Activated naive CD4-positive, alpha-beta T cell treated with anti-CD3 and anti-CD28 coated beads, Interleukin-2, amount 50 U/mL, for 72 hours (primary cell): ENCODE results near the gene MYLK. TPM values are rescaled to one million over a fixed set of nuclear protein-coding genes. Genes with fewer than 3 reads are reported as not detected.

Source experiments
- ATAC-seq, 2 donors: fragments of 150-1000 bp; cut with Tn5 transposase; 2 replicates each; pipeline ENCODE4 v1.10.0; 2021; ENCODE audit warnings: mild to moderate bottlenecking in 2 of 2, moderate library complexity in 2 of 2
- DNase-seq, 2 donors: peaks; one replicate each; pipeline ENCODE4 v3.0.0; 2021 to 2022; ENCODE audit warnings: low spot score in 2 of 2
- H3K27ac Mint-ChIP-seq, 2 donors: one replicate each; pipeline ENCODE4 v1.8.0; 2022; ENCODE audit warnings: mild to moderate bottlenecking in 2 of 2, mixed read lengths in 2 of 2
- H3K36me3 Mint-ChIP-seq, 2 donors: one replicate each; pipeline ENCODE4 v1.8.0; 2022; ENCODE audit warnings: mixed read lengths in 2 of 2
- H3K9me3 Mint-ChIP-seq, 2 donors: one replicate each; pipeline ENCODE4 v1.8.0; 2022; ENCODE audit warnings: mixed read lengths in 2 of 2
- total RNA-seq, 2 donors: library from RNA; stranded (reverse); gene quantifications; one replicate each; pipeline ENCODE4 v1.2.3, GENCODE V29; 2022

MYLK gene
- total RNA-seq, 2 donors from 2014 or later = 0.19 to 0.30 TPM

DNA sequence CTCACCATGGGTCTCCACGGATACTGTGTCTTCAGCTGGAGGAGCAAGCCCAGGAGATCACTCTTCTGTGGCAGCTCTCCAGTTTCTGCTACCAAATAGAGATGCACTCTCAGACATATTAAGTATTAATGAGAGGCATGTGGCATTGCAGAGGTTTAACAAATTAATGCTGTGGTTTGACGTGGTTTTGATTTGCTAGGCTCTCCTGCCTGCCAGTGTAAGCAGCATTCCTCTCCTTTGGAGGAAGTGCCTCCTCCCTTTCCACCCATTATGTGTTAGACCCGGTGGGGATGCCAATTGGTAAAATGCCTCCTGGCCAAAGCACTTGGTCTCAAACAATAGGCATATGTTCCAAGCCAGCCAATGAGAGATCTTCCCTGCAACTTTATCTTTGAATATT, 124.8 kb downstream of the MYLK start:
- Mint-ChIP-seq H3K36me3 (no peaks in the 10 kb centered on the region), H3K9me3 (no peaks in the 10 kb centered on the region), H3K27ac (no peak overlapping the region)
- no peak for DNase-seq
- ATAC-seq = no peak

- ATAC-seq (no peak), DNase-seq (no peak)
- H3K36me3 Mint-ChIP-seq = no peaks in the 10 kb centered on the region
- no peak overlapping the region for H3K27ac Mint-ChIP-seq
- no peaks in the 10 kb centered on the region for H3K9me3 Mint-ChIP-seq
Observed at GRCh38 chr3:123758081-123758564, 126.0 kb downstream of the MYLK start.

DNA sequence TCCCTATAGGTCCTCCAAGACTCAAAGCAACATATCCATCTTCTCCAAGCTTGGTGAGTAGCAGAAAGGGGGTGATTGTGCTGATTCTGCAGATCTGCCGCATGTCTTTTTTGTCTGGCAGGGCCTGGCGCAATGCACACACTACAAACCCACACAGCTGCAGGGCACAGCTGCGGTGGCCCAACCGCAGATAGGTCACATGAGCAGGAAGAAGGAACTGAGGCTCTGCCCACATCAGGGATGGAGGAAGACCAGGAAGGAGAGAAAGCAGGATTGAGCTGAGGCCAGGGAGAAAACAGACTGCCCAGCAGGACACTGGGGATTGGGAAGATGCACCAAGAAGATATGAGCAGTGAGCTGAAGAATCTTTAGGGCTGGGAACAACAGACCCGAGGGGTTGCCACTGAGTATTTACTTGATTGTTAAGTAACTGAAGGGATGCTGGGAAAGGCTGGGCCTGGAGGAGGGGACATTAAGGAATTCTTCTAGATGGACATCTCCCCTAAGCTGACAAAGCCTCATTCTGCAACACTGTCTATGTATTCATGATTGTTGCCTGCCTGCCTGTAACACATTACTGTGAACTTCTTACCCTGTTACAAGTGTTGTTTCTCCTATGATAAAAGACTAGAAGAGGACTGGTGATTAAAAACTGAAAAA, 126.7 kb downstream of the MYLK start:
- DNase-seq (no peak), ATAC-seq (no peak)

GRCh38 chr3:123755501-123755900, 128.6 kb downstream of the MYLK start:
- Mint-ChIP-seq H3K27ac (no peak overlapping the region), H3K9me3 (no peaks in the 10 kb centered on the region), H3K36me3 (no peaks in the 10 kb centered on the region)
- DNase-seq (no peak), ATAC-seq (no peak)

More for the DNA sequence above, 126.7 kb downstream of the MYLK start:
- H3K9me3 Mint-ChIP-seq = no peaks in the 10 kb centered on the region
- no peaks in the 10 kb centered on the region for H3K36me3 Mint-ChIP-seq
- H3K27ac Mint-ChIP-seq = no peak overlapping the region

- no peaks in the 10 kb centered on the region for H3K9me3 Mint-ChIP-seq
- ATAC-seq (no peak), DNase-seq (no peak)
- no peaks in the 10 kb centered on the region for H3K36me3 Mint-ChIP-seq
- no peak overlapping the region for H3K27ac Mint-ChIP-seq
Observed at GRCh38 chr3:123755085-123755484, 129.0 kb downstream of the MYLK start.

- Mint-ChIP-seq H3K27ac (no peak overlapping the region), H3K36me3 (no peaks in the 10 kb centered on the region), H3K9me3 (no peaks in the 10 kb centered on the region)
- ATAC-seq (no peak), DNase-seq (no peak)
Observed at GRCh38 chr3:123753286-123753685, 130.8 kb downstream of the MYLK start.

DNA sequence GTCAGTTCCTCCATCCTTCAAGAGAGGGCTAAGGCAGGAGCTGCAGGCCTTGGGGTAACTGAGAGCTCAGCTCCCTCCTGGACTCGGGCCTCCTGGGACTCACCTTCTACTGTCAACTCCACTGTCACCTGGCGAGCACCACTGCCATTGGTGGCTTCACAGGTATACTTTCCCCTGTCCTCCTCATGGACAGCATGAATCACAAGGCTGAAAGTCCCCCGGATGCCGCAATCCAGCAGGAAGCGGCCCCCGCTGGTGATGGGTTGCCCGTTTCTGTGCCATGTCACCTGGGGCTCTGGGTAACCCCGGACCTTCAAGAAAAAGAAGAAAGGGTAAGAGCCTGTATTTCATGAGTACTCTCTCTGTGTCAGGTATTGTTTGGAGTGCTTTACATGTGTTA, 131.9 kb downstream of the MYLK start:
- Mint-ChIP-seq H3K27ac (no peak overlapping the region), H3K36me3 (no peaks in the 10 kb centered on the region), H3K9me3 (no peaks in the 10 kb centered on the region)
- DNase-seq (no peak), ATAC-seq (no peak)

- ATAC-seq (no peak), DNase-seq (no peak)
- H3K36me3 Mint-ChIP-seq = no peaks in the 10 kb centered on the region
- no peak overlapping the region for H3K27ac Mint-ChIP-seq
- H3K9me3 Mint-ChIP-seq = no peaks in the 10 kb centered on the region
Observed at GRCh38 chr3:123751433-123751832, 132.7 kb downstream of the MYLK start.

DNA sequence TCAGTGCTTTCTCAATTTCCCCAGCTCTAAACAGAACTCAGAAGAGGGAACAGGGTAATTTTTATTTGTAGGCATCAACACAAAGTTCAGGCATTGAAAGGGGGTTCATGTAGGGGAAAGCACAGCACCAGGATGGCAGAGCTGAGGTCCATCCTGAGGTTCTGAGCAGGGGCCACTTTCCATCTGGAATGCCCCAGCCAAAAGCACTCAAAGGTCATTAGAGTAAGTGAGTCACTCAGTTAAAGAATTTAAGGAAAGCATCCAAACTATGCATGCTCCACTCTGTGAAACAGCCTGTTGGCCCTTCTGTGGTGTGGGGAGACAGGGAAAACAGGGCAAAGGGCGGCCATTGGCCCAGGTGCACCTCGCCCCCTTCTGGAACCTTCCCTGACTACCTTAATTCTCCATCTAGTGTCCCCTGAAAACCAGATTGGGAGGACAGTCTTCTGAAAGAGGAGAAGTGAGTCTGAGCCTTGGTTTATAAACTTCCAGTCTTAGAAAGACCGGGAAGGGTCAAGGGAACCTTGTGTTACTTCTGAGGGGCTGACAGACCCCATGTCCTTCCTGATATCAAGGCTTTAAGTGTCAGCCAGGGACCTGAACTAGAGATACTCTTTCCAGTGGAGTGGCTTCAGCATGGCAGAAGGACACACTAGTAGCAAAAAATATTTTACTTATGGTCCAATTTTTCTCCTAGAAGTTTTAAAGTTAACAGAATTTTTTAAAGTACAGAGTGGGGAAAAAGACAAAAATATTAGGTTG, 133.3 kb downstream of the MYLK start:
- no peak for ATAC-seq
- no peaks in the 10 kb centered on the region for H3K36me3 Mint-ChIP-seq
- no peak for DNase-seq
- H3K27ac Mint-ChIP-seq = no peak overlapping the region
- H3K9me3 Mint-ChIP-seq = no peaks in the 10 kb centered on the region

- no peak for ATAC-seq
- Mint-ChIP-seq H3K36me3 (no peaks in the 10 kb centered on the region), H3K27ac (no peak overlapping the region), H3K9me3 (no peaks in the 10 kb centered on the region)
- no peak for DNase-seq
Observed at GRCh38 chr3:123750209-123750608, 133.9 kb downstream of the MYLK start.

- ATAC-seq = no peak
- no peaks in the 10 kb centered on the region for H3K36me3 Mint-ChIP-seq
- no peak for DNase-seq
- H3K9me3 Mint-ChIP-seq = no peaks in the 10 kb centered on the region
- H3K27ac Mint-ChIP-seq = no peak overlapping the region
Observed at GRCh38 chr3:123749711-123750110, 134.4 kb downstream of the MYLK start.

GRCh38 chr3:123745184-123745855, 138.8 kb downstream of the MYLK start:
- ATAC-seq (no peak), DNase-seq (no peak)
- Mint-ChIP-seq H3K9me3 (no peaks in the 10 kb centered on the region), H3K36me3 (no peaks in the 10 kb centered on the region), H3K27ac (no peak overlapping the region)

GRCh38 chr3:123744064-123744463, 140.1 kb downstream of the MYLK start:
- DNase-seq = no peak
- H3K36me3 Mint-ChIP-seq = no peaks in the 10 kb centered on the region
- H3K27ac Mint-ChIP-seq = no peak overlapping the region
- ATAC-seq = no peak
- H3K9me3 Mint-ChIP-seq = no peaks in the 10 kb centered on the region

- no peaks in the 10 kb centered on the region for H3K9me3 Mint-ChIP-seq
Observed at GRCh38 chr3:123743121-123743520, 141.0 kb downstream of the MYLK start.

GRCh38 chr3:123741041-123741511, 143.1 kb downstream of the MYLK start:
- Mint-ChIP-seq H3K9me3 (no peaks in the 10 kb centered on the region), H3K36me3 (no peaks in the 10 kb centered on the region), H3K27ac (no peak overlapping the region)
- no peak for ATAC-seq
- DNase-seq = no peak

More at GRCh38 chr3:123743121-123743520, 141.0 kb downstream of the MYLK start:
- no peak overlapping the region for H3K27ac Mint-ChIP-seq
- no peak for ATAC-seq
- DNase-seq = no peak
- H3K36me3 Mint-ChIP-seq = no peaks in the 10 kb centered on the region

- ATAC-seq (no peak), DNase-seq (no peak)
- Mint-ChIP-seq H3K27ac (peak overlapping the region in 1 of 2 donors; percentile 32), H3K36me3 (no peaks in the 10 kb centered on the region), H3K9me3 (no peaks in the 10 kb centered on the region)
Observed at GRCh38 chr3:123740391-123740822, 143.7 kb downstream of the MYLK start.

GRCh38 chr3:123739754-123740153, 144.4 kb downstream of the MYLK start:
- Mint-ChIP-seq H3K27ac (no peak overlapping the region), H3K36me3 (no peaks in the 10 kb centered on the region), H3K9me3 (no peaks in the 10 kb centered on the region)
- DNase-seq = no peak
- ATAC-seq = no peak
